ENCODE data around the gene TM2D1. TPM values are rescaled to one million over a fixed set of nuclear protein-coding genes. Genes with fewer than 3 reads are reported as not detected.

TM2D1 gene
- total RNA-seq, 1 donor from 2014 or later: 71.4 TPM

DNA sequence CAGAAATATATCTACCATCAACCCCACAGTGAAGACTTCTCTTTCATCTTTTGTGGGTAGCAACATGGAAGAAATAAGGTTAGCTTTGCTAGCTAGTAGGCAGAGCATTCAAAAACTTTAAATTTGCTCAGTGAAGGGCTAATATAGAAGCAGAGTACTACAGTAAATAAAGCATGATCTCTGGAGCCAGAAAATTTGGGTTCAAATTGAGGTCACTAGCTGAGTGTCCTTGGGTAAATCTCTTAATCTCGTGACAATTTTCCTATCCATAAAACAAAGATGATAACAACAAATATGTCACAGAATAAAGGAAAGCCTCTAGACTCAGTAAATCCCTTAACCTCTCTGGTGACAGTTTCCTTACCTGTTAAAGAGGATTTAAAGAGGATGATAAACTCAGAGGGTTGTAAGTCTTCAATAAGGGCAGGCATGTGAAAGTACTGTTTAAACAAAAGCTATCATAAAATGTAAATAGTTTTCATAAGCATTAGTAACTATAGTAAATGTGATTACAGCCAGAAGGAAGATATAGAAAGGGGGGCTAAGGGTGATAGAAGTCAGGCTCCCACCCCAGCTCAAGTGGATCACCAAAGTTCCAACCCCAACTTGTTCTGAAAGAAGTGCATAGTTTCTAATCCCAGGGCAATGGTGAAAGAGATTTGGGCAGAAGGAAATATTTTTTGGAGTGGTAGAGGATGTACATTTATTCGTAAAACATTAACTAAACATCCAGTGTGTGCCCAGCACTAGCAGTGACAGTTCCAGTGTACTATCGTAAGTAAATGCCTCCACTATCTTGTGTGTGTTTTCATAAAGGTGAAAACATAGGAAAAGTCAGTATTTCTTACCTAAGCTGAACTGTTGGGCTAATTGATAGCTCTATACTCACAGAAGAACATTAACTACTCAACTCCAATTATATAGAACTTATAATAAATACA lies 24.8 kb downstream of the TM2D1 start:
- H3K4me2 ChIP-seq: no peak overlapping the region
- TF ChIP-seq, protein P1, sequence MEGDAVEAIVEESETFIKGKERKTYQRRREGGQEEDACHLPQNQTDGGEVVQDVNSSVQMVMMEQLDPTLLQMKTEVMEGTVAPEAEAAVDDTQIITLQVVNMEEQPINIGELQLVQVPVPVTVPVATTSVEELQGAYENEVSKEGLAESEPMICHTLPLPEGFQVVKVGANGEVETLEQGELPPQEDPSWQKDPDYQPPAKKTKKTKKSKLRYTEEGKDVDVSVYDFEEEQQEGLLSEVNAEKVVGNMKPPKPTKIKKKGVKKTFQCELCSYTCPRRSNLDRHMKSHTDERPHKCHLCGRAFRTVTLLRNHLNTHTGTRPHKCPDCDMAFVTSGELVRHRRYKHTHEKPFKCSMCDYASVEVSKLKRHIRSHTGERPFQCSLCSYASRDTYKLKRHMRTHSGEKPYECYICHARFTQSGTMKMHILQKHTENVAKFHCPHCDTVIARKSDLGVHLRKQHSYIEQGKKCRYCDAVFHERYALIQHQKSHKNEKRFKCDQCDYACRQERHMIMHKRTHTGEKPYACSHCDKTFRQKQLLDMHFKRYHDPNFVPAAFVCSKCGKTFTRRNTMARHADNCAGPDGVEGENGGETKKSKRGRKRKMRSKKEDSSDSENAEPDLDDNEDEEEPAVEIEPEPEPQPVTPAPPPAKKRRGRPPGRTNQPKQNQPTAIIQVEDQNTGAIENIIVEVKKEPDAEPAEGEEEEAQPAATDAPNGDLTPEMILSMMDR (IDR thresholded peaks at IDR 0.05): no peak
- TF ChIP-seq EZH2phosphoT487 (IDR thresholded peaks at IDR 0.05) (no peak), EZH2 (IDR thresholded peaks at IDR 0.05) (no peak)
- Mint-ChIP-seq H3K4me1 (no peaks in the 10 kb centered on the region), H3K4me3 (no peak overlapping the region), H3K27me3 (ENCODE audit: insufficient read depth, low read depth) (no peaks in the 10 kb centered on the region), H3K9me3 (no peaks in the 10 kb centered on the region), H3K27ac (no peak overlapping the region), H3K36me3 (peaks cover 22% of the 10 kb centered on the region)
- no peaks in the 10 kb centered on the region for H3F3A ChIP-seq (ENCODE audit: low read depth)
- H3K27me3 ChIP-seq: no peaks in the 10 kb centered on the region
- no peak for DNase-seq (ENCODE audit: low spot score)
- no peaks in the 10 kb centered on the region for H3K79me2 ChIP-seq (ENCODE audit: low read depth)
- no peak overlapping the region for H3K9ac ChIP-seq
- no peak overlapping the region for H2AFZ ChIP-seq (replicated peaks)
- H3K4me3 ChIP-seq: no peak overlapping the region
- H3K27ac ChIP-seq: no peak overlapping the region
- H3K36me3 ChIP-seq: peaks cover 4% of the 10 kb centered on the region
- no peaks in the 10 kb centered on the region for H3K9me3 ChIP-seq (ENCODE audit: low read depth)
- H4K20me1 ChIP-seq (ENCODE audit: low read depth): no peaks in the 10 kb centered on the region
- no peaks in the 10 kb centered on the region for H3K4me1 ChIP-seq

GRCh38 chr1:61692155-61692800 lies 32.7 kb downstream of the TM2D1 start:
- H3K27me3 ChIP-seq: no peaks in the 10 kb centered on the region
- H2AFZ ChIP-seq (replicated peaks): no peak overlapping the region
- DNase-seq (ENCODE audit: low spot score): no peak
- no peaks in the 10 kb centered on the region for H3K27me3 Mint-ChIP-seq (ENCODE audit: insufficient read depth, low read depth)
- no peak overlapping the region for H3K9ac ChIP-seq
- no peak overlapping the region for H3K27ac ChIP-seq
- H3K36me3 Mint-ChIP-seq: peaks cover 6% of the 10 kb centered on the region
- no peaks in the 10 kb centered on the region for H3K4me1 Mint-ChIP-seq
- no peaks in the 10 kb centered on the region for H3K79me2 ChIP-seq (ENCODE audit: low read depth)
- no peaks in the 10 kb centered on the region for H3K9me3 Mint-ChIP-seq
- no peaks in the 10 kb centered on the region for H3F3A ChIP-seq (ENCODE audit: low read depth)
- no peaks in the 10 kb centered on the region for H4K20me1 ChIP-seq (ENCODE audit: low read depth)
- H3K27ac Mint-ChIP-seq: no peak overlapping the region
- no peak overlapping the region for H3K4me3 Mint-ChIP-seq
- no peak overlapping the region for H3K4me3 ChIP-seq
- H3K4me2 ChIP-seq: no peak overlapping the region
- H3K4me1 ChIP-seq: no peaks in the 10 kb centered on the region
- H3K36me3 ChIP-seq: no peaks in the 10 kb centered on the region
- H3K9me3 ChIP-seq (ENCODE audit: low read depth): no peaks in the 10 kb centered on the region
- TF ChIP-seq, protein P1 (IDR thresholded peaks at IDR 0.05): no peak
- TF ChIP-seq EZH2 (IDR thresholded peaks at IDR 0.05) (no peak), EZH2phosphoT487 (IDR thresholded peaks at IDR 0.05) (no peak)

GRCh38 chr1:61687901-61688300 lies 37.0 kb downstream of the TM2D1 start:
- no peak for TF ChIP-seq EZH2phosphoT487 (IDR thresholded peaks at IDR 0.05)
- no peak for TF ChIP-seq EZH2 (IDR thresholded peaks at IDR 0.05)
- TF ChIP-seq, protein P1 (IDR thresholded peaks at IDR 0.05): no peak
- H3K27ac ChIP-seq: no peak overlapping the region
- no peaks in the 10 kb centered on the region for H3K27me3 ChIP-seq
- H3K9ac ChIP-seq: no peak overlapping the region
- DNase-seq (ENCODE audit: low spot score): no peak
- no peak overlapping the region for H3K4me3 ChIP-seq
- H3K4me1 ChIP-seq: no peaks in the 10 kb centered on the region
- H4K20me1 ChIP-seq (ENCODE audit: low read depth): no peaks in the 10 kb centered on the region
- no peaks in the 10 kb centered on the region for H3K9me3 ChIP-seq (ENCODE audit: low read depth)
- H3F3A ChIP-seq (ENCODE audit: low read depth): no peaks in the 10 kb centered on the region
- Mint-ChIP-seq H3K36me3 (peaks cover 5% of the 10 kb centered on the region), H3K27me3 (ENCODE audit: insufficient read depth, low read depth) (no peaks in the 10 kb centered on the region), H3K4me1 (no peaks in the 10 kb centered on the region), H3K9me3 (no peaks in the 10 kb centered on the region), H3K4me3 (no peak overlapping the region), H3K27ac (no peak overlapping the region)
- no peak overlapping the region for H3K4me2 ChIP-seq
- H3K79me2 ChIP-seq (ENCODE audit: low read depth): no peaks in the 10 kb centered on the region
- no peak overlapping the region for H2AFZ ChIP-seq (replicated peaks)
- no peaks in the 10 kb centered on the region for H3K36me3 ChIP-seq

Measured in neural progenitor cell (in vitro differentiated cells).